Sigmoid colon (tissue), 4 donors: ENCODE data around the gene IER2.
"Not testable (repeated sequence)": the region's sequence is repeated elsewhere in the genome, so short reads cannot be mapped to it uniquely, and the experiment has no call there.

ENCODE experiments used
- CTCF ChIP-seq, 4 experiments: fragments of 450-650 bp in 3 of 4; fragments of 200-600 bp in 1 of 4; IDR thresholded peaks; one replicate each; pipeline ENCODE4 v1.5.1; 2016 to 2019; ENCODE audit warnings: antibody characterized with exemption in 4 of 4, mild to moderate bottlenecking in 3 of 4, moderate library complexity in 2 of 4
- POLR2AphosphoS5 ChIP-seq, 4 donors: sonication (generic); formaldehyde crosslinking; IDR thresholded peaks; one replicate each; pipeline ENCODE4 v1.6.1; 2017; ENCODE audit warnings: antibody characterized with exemption in 4 of 4

GRCh38 chr19:13202112-13202511, 51.9 kb downstream of the IER2 start:
- not testable (repeated sequence) for TF ChIP-seq CTCF, POLR2AphosphoS5 (IDR thresholded peaks at IDR 0.05)
